Keratinocyte (primary cell): ENCODE data around the gene CCL8.

ENCODE experiments used
- EZH2 ChIP-seq: IDR thresholded peaks from one replicate; pipeline ENCODE4 v1.6.1; 2012; ENCODE audit warnings: inconsistent platforms, mild to moderate bottlenecking, low read length, moderate library complexity
- TF ChIP-seq, protein P1 (sequence below), 3 experiments: IDR thresholded peaks in 1 of 3; conservative IDR thresholded peaks in 1 of 3; optimal IDR thresholded peaks in 1 of 3; 2 replicates in 2 of 3; 3 replicates in 1 of 3; pipeline versions ENCODE3 to v1.5.1; 2011; ENCODE audit warnings: low read length in 3 of 3, mild to moderate bottlenecking in 3 of 3, moderate library complexity in 2 of 3, control low read depth in 1 of 3, inconsistent platforms in 1 of 3; ENCODE audit not compliant: insufficient read depth in 2 of 3; ENCODE audit errors: extremely low read depth in 1 of 3

DNA sequence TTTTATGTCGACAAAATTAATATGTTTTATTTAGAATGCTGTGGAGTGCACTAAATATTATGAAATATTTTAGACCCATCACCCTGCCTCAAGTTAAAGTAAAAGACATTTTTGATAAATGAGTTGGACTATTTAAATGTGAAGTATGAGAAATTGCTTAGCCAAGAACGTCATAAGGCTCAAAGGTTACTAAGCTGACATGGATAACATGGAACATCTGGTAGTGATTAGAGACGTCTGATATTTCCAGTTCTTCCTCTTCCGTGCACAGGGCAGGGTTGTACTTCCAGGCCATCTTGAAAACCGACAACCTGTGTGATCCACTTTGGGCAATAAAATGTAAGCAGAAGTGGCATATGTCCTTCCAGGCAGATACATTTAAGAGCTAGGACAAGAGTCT, 7.2 kb upstream of the CCL8 start:
- TF ChIP-seq, protein P1, sequence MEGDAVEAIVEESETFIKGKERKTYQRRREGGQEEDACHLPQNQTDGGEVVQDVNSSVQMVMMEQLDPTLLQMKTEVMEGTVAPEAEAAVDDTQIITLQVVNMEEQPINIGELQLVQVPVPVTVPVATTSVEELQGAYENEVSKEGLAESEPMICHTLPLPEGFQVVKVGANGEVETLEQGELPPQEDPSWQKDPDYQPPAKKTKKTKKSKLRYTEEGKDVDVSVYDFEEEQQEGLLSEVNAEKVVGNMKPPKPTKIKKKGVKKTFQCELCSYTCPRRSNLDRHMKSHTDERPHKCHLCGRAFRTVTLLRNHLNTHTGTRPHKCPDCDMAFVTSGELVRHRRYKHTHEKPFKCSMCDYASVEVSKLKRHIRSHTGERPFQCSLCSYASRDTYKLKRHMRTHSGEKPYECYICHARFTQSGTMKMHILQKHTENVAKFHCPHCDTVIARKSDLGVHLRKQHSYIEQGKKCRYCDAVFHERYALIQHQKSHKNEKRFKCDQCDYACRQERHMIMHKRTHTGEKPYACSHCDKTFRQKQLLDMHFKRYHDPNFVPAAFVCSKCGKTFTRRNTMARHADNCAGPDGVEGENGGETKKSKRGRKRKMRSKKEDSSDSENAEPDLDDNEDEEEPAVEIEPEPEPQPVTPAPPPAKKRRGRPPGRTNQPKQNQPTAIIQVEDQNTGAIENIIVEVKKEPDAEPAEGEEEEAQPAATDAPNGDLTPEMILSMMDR (optimal IDR thresholded peaks at IDR 0.05 in 1 of 3, IDR thresholded peaks at IDR 0.05 in 1 of 3, conservative IDR thresholded peaks at IDR 0.05 in 1 of 3; ENCODE audit: extremely low read depth in 1 of 3, insufficient read depth in 2 of 3, low read length in 3 of 3): no peak
- no peak for TF ChIP-seq EZH2
